PC-3 (cell line): Measurements from ENCODE around the gene CALM1. TPM values are rescaled to one million over a fixed set of nuclear protein-coding genes. Genes with fewer than 3 reads are reported as not detected.

Experiments used
- ATAC-seq: fragments of 200-7000 bp; cut with Tn5 transposase; 2 replicates; pipeline ENCODE4 v1.9.1; 2020; ENCODE audit warnings: mild to moderate bottlenecking, moderate library complexity
- BruUV-seq: library from RNA; stranded (reverse); fragments of 400-500 nt; replicated peaks from 2 replicates; lab custom pipeline; 2021; lab: Mats Ljungman, UMichigan
- CTCF ChIA-PET: fragments of 300-600 bp; sonication (Branson Sonifier 250); formaldehyde crosslinking; loops from one replicate; lab custom pipeline; 2022; ENCODE audit warnings: antibody characterized with exemption; lab: Charles Lee
- POLR2A ChIA-PET: fragments of 300-600 bp; sonication (Branson Sonifier 250); formaldehyde crosslinking; loops from one replicate; lab custom pipeline; 2022; ENCODE audit warnings: antibody characterized with exemption; ENCODE audit not compliant: unreplicated experiment; lab: Charles Lee
- DNase-seq: peaks from one replicate; pipeline ENCODE4 v3.0.0-alpha.2; 2015
- H2AFZ ChIP-seq: fragments of 300-600 bp; sonication (generic); 2 replicates; pipeline ENCODE4 v1.6.0; 2016; ENCODE audit warnings: antibody characterized with exemption, low read length
- H3F3A ChIP-seq: fragments of 300-600 bp; sonication (generic); one replicate; pipeline ENCODE4 v1.6.0; 2017; ENCODE audit warnings: antibody characterized with exemption, low read length, control low read depth, mild to moderate bottlenecking; ENCODE audit not compliant: unreplicated experiment
- H3K27ac ChIP-seq: fragments of 300-600 bp; sonication (generic); 2 replicates; pipeline ENCODE4 v1.5.1; 2016; ENCODE audit warnings: mild to moderate bottlenecking, low read length
- H3K27me3 ChIP-seq: fragments of 300-600 bp; sonication (generic); 2 replicates; pipeline ENCODE4 v1.6.1; 2016; ENCODE audit warnings: low read length, mixed read lengths
- H3K36me3 ChIP-seq: fragments of 300-600 bp; sonication (generic); 2 replicates; pipeline ENCODE4 v1.6.1; 2016; ENCODE audit warnings: low read depth, mixed run types, low read length, mixed read lengths
- H3K4me1 ChIP-seq: fragments of 300-600 bp; sonication (generic); 2 replicates; pipeline ENCODE4 v1.5.1; 2016; ENCODE audit warnings: low read length; ENCODE audit not compliant: insufficient read depth
- H3K4me2 ChIP-seq: fragments of 300-600 bp; sonication (generic); 2 replicates; pipeline ENCODE4 v1.6.0; 2016; ENCODE audit warnings: low read length
- H3K4me3 ChIP-seq: fragments of 300-600 bp; sonication (generic); 2 replicates; pipeline ENCODE4 v1.5.1; 2016; ENCODE audit warnings: mild to moderate bottlenecking, low read length, mixed read lengths
- H3K79me2 ChIP-seq: fragments of 300-600 bp; sonication (generic); 2 replicates; pipeline ENCODE4 v1.6.1; 2017; ENCODE audit warnings: low read length, mixed read lengths
- H3K9ac ChIP-seq: fragments of 300-600 bp; sonication (generic); 2 replicates; pipeline ENCODE4 v1.6.0; 2016; ENCODE audit warnings: mild to moderate bottlenecking, low read length
- H3K9me2 ChIP-seq: fragments of 300-600 bp; sonication (generic); replicated peaks from 2 replicates; pipeline ENCODE4 v1.6.1; 2016; ENCODE audit warnings: mixed run types, low read length, mixed read lengths
- H3K9me3 ChIP-seq: fragments of 300-600 bp; sonication (generic); 2 replicates; pipeline ENCODE4 v1.6.1; 2016; ENCODE audit warnings: low read length, mixed read lengths
- H4K20me1 ChIP-seq: fragments of 300-600 bp; sonication (generic); 2 replicates; pipeline ENCODE4 v1.6.1; 2016; ENCODE audit warnings: low read length, mixed read lengths
- EZH2 ChIP-seq: fragments of 300-600 bp; sonication (generic); IDR thresholded peaks from one replicate; pipeline ENCODE4 v1.6.1; 2017; ENCODE audit warnings: antibody characterized with exemption, mild to moderate bottlenecking, low read length; ENCODE audit not compliant: unreplicated experiment
- EZH2phosphoT487 ChIP-seq: fragments of 300-600 bp; sonication (generic); IDR thresholded peaks from 2 replicates; pipeline ENCODE4 v1.6.1; 2018; ENCODE audit warnings: mild to moderate bottlenecking, antibody characterized with exemption, low read length, borderline replicate concordance
- intact Hi-C: fragments of 100-400 bp; cut with micrococcal nuclease; formaldehyde crosslinking; loops from 2 replicates; pipeline ENCODE4 v1.9.0; 2023
- total RNA-seq: library from RNA; depleted of rRNA; stranded (reverse); fragments of >200 nt; gene quantifications from 2 replicates; pipeline ENCODE4 v1.2.3, GENCODE V29; 2014
- TF ChIP-seq, protein P1 (sequence below): fragments of 300-600 bp; sonication (generic); conservative IDR thresholded peaks from 2 replicates; pipeline ENCODE4 v1.5.1; 2017; ENCODE audit warnings: antibody characterized with exemption, low read depth, mild to moderate bottlenecking, low read length

Gene CALM1
- total RNA-seq, 1 experiment from 2014 or later, result 1,162 TPM

DNA sequence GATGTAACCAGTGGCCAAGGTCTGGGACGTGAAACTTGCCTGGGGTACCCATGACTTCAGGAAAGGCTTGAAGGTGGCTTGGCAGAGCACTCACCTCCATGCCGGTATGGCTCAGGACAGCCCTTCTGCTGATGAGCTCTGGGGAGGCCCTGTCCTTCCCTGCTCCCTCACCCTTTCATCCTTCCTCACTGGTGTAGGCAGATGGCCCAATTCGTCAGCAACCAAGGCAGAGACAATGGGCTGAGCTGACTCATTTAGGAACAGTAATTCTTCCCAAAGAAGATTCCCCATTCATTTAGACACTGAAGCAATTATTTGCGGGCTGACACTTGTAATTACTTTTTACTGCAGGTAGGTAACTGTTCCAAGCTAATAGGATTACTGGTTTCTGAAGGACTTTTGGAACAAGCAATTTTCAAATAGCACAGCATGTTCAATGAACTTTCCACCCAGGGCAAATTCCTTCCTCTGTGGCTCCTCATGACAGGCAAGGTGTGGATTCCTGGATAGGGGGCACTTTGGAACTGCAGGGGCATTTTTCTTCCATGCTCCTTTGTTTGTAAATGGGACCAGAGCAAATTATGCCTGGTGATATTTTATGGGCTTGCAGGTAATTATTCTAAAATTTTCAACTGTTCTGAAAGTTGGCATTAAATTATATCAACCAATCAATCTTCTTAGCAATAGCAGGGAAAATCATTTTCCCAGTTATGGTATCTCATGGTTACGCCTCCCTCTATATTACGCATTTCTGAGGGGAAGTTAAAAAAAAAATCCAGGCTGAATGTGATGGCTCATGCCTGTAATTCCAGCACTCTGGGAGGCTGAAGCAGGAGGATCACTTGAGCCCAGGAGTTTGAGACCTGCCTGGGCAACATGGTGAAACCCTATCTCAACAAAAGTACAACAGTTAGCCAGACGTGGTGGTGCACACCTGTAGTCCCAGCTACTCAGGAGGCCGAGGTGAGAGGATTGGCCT lies 41.0 kb upstream of the CALM1 start:
- Histone ChIP-seq H3K27me3 (peaks cover 19% of the 10 kb centered on the region), H3K9me2 (no peaks in the 10 kb centered on the region), H3F3A (no peaks in the 10 kb centered on the region), H3K9ac (no peak overlapping the region), H4K20me1 (no peaks in the 10 kb centered on the region), H3K36me3 (no peaks in the 10 kb centered on the region), H2AFZ (no peak overlapping the region), H3K79me2 (no peaks in the 10 kb centered on the region), H3K4me1 (no peaks in the 10 kb centered on the region), H3K4me2 (no peak overlapping the region), H3K9me3 (no peaks in the 10 kb centered on the region), H3K27ac (no peak overlapping the region), H3K4me3 (no peak overlapping the region)
- CTCF ChIA-PET, result interaction anchor here (0.6 kb wide), 1 partner anchor 33 kb away, joined by 3 read pairs; no protein-coding TSS in a partner anchor
- no TSS peak for BruUV-seq
- intact Hi-C loops, result no loop called here
- POLR2A ChIA-PET, result interaction anchor here (0.6 kb wide), 1 partner anchor 273 kb away, joined by 3 read pairs; no protein-coding TSS in a partner anchor
- DNase-seq, result no peak
- ATAC-seq, result peak; percentile 42; the same call in 1 of the 2 replicates
- TF ChIP-seq, protein P1, sequence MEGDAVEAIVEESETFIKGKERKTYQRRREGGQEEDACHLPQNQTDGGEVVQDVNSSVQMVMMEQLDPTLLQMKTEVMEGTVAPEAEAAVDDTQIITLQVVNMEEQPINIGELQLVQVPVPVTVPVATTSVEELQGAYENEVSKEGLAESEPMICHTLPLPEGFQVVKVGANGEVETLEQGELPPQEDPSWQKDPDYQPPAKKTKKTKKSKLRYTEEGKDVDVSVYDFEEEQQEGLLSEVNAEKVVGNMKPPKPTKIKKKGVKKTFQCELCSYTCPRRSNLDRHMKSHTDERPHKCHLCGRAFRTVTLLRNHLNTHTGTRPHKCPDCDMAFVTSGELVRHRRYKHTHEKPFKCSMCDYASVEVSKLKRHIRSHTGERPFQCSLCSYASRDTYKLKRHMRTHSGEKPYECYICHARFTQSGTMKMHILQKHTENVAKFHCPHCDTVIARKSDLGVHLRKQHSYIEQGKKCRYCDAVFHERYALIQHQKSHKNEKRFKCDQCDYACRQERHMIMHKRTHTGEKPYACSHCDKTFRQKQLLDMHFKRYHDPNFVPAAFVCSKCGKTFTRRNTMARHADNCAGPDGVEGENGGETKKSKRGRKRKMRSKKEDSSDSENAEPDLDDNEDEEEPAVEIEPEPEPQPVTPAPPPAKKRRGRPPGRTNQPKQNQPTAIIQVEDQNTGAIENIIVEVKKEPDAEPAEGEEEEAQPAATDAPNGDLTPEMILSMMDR, result no peak
- TF ChIP-seq EZH2, result no peak
- TF ChIP-seq EZH2phosphoT487, result no peak

GRCh38 chr14:90356925-90357324 lies 39.9 kb upstream of the CALM1 start:
- Histone ChIP-seq H3K9me2 (no peaks in the 10 kb centered on the region), H3K4me3 (no peak overlapping the region), H3K4me2 (no peak overlapping the region), H3K27me3 (peaks cover 24% of the 10 kb centered on the region), H3K79me2 (no peaks in the 10 kb centered on the region), H4K20me1 (no peaks in the 10 kb centered on the region), H3K4me1 (no peaks in the 10 kb centered on the region), H2AFZ (no peak overlapping the region), H3F3A (no peaks in the 10 kb centered on the region), H3K9me3 (no peaks in the 10 kb centered on the region), H3K36me3 (no peaks in the 10 kb centered on the region), H3K27ac (no peak overlapping the region), H3K9ac (no peak overlapping the region)
- POLR2A ChIA-PET, result no interaction called here
- no peak for DNase-seq
- BruUV-seq, result no TSS peak
- CTCF ChIA-PET, result interaction anchor here (0.6 kb wide), 1 partner anchor 32 kb away, joined by 3 read pairs; no protein-coding TSS in a partner anchor
- TF ChIP-seq, protein P1, result no peak
- no peak for ATAC-seq
- intact Hi-C loops, result no loop called here

DNA sequence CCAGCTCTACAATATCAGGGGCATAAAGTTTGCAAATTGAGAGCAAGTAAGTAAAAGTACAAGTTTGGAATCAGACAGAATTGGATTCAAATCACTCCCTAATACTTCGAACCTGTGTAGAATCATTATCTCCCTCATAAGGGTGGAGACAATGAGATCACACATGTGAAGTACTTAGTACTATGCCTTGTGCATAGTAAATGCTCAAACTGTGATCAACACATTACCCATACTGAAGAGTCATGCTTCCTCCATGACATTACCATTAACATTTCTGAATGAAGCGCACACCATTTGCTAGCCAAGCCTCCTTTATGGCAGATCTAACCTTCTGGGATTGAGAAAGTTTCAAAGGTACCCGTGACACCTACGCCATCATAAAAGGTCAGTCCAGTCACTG lies 38.5 kb upstream of the CALM1 start:
- intact Hi-C loops, result no loop called here
- TF ChIP-seq, protein P1, result no peak
- TF ChIP-seq EZH2phosphoT487 (no peak), EZH2 (no peak)
- Histone ChIP-seq H3K36me3 (no peaks in the 10 kb centered on the region), H3K9me3 (no peaks in the 10 kb centered on the region), H3F3A (no peaks in the 10 kb centered on the region), H4K20me1 (no peaks in the 10 kb centered on the region), H3K4me1 (no peaks in the 10 kb centered on the region), H3K27ac (no peak overlapping the region), H3K9me2 (no peaks in the 10 kb centered on the region), H3K9ac (no peak overlapping the region), H3K27me3 (peaks cover 34% of the 10 kb centered on the region), H2AFZ (no peak overlapping the region), H3K4me2 (no peak overlapping the region), H3K79me2 (no peaks in the 10 kb centered on the region), H3K4me3 (no peak overlapping the region)
- CTCF ChIA-PET, result no interaction called here
- POLR2A ChIA-PET, result no interaction called here
- BruUV-seq, result no TSS peak
- no peak for DNase-seq
- ATAC-seq, result no peak
